IPS-20b (cell line): ENCODE data around the gene SLC26A11.

Source experiments
- H3K27ac ChIP-seq: one replicate; pipeline ENCODE4 v1.5.1; 2013; ENCODE audit warnings: low read length
- H3K27me3 ChIP-seq: 2 replicates; pipeline ENCODE4 v1.6.1; 2013; ENCODE audit warnings: mild to moderate bottlenecking, low read length, inconsistent platforms; ENCODE audit not compliant: insufficient read depth
- H3K36me3 ChIP-seq: 2 replicates; pipeline ENCODE4 v1.6.1; 2013; ENCODE audit warnings: low read depth, mild to moderate bottlenecking, inconsistent platforms, low read length, moderate library complexity; ENCODE audit not compliant: insufficient read depth
- H3K4me1 ChIP-seq: 2 replicates; pipeline ENCODE4 v1.6.1; 2013; ENCODE audit warnings: mild to moderate bottlenecking, control low read depth, inconsistent platforms, low read length, moderate library complexity; ENCODE audit not compliant: insufficient read depth
- H3K4me3 ChIP-seq: 2 replicates; pipeline ENCODE4 v1.5.1; 2013; ENCODE audit warnings: mild to moderate bottlenecking, low read length, inconsistent platforms
- H3K9ac ChIP-seq: 2 replicates; pipeline ENCODE4 v1.6.1; 2013; ENCODE audit warnings: low read depth, mild to moderate bottlenecking, inconsistent platforms, low read length, moderate library complexity
- H3K9me3 ChIP-seq: 2 replicates; pipeline ENCODE4 v1.6.1; 2013; ENCODE audit warnings: mild to moderate bottlenecking, low read depth, low read length, inconsistent platforms; ENCODE audit not compliant: insufficient read depth

The SLC26A11 gene

DNA sequence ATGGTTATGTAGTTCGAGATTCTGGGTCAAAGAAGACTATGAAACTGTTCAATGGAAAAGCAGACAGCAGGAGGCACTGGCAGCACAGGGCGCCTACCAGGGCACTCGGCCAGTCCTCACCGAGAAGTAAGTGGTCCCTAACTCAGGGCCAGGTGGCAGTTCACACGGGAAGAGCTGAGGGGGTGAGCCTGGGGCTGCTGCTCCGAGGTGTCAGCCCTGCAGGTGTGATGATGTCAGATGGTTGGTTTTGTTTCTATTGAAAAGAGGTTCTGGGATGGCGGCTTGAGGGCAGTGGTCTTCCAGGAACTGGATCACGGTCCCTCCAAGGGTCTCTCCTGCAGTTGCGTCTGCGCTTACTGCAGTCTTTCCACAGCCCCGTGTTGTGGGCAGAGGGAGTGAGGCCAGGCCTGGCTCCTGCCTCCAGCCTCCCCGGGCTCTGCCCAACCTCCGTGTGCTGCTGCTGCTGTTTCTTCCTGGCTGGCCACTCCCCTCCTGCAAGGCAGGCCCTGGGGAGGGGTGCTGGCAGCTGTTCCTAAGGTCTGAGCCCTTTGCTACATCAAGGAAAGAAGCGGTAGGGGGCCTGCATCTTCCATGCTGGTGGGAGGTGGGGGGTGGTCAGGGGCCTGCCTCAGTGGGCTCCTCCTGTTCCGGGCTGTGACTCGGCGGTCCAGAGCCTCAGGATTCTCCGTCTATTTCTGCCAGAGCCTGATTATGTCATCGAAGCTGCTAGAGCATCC is 63.1 kb downstream of the SLC26A11 start:
- no peaks in the 10 kb centered on the region for H3K27me3 ChIP-seq
- H3K9me3 ChIP-seq = no peaks in the 10 kb centered on the region
- no peak overlapping the region for H3K27ac ChIP-seq
- no peaks in the 10 kb centered on the region; the same call in 1 of the 2 replicates for H3K36me3 ChIP-seq
- no peak overlapping the region for H3K9ac ChIP-seq
- no peak overlapping the region for H3K4me3 ChIP-seq
- H3K4me1 ChIP-seq = no peaks in the 10 kb centered on the region

DNA sequence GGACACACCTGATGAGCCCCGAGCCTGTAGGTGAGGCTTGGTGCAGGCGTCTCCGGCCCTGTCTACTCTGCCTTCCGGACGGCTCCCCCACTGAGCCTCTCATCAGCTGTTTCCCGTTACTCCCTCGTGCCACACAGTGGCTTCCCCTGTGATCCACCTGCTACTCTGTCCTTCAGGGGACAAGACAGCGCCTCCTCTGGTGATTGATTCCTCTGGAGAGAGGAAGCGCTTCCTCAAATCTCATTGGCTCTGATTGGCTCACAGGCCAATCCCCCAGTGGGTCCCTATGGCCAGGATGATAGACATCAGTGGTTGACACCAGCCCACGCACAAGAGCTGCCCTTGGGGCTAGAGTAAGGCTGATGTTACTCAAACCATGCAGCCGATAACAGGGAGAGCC is 64.4 kb downstream of the SLC26A11 start:
- Histone ChIP-seq H3K9me3 (no peaks in the 10 kb centered on the region), H3K4me3 (no peak overlapping the region), H3K27ac (no peak overlapping the region), H3K4me1 (no peaks in the 10 kb centered on the region), H3K27me3 (no peaks in the 10 kb centered on the region), H3K36me3 (no peaks in the 10 kb centered on the region; the same call in 1 of the 2 replicates), H3K9ac (no peak overlapping the region)

- Histone ChIP-seq H3K9me3 (no peaks in the 10 kb centered on the region), H3K27me3 (no peaks in the 10 kb centered on the region), H3K36me3 (peaks cover 5% of the 10 kb centered on the region), H3K4me1 (no peaks in the 10 kb centered on the region), H3K9ac (no peak overlapping the region), H3K4me3 (no peak overlapping the region), H3K27ac (no peak overlapping the region)
Observed at GRCh38 chr17:80285237-80285920, 65.2 kb downstream of the SLC26A11 start.

GRCh38 chr17:80286638-80286960 is 66.4 kb downstream of the SLC26A11 start:
- no peak overlapping the region for H3K27ac ChIP-seq
- H3K9me3 ChIP-seq = no peaks in the 10 kb centered on the region
- H3K27me3 ChIP-seq = no peaks in the 10 kb centered on the region
- peaks cover 17% of the 10 kb centered on the region for H3K36me3 ChIP-seq
- no peak overlapping the region for H3K9ac ChIP-seq
- no peaks in the 10 kb centered on the region for H3K4me1 ChIP-seq
- H3K4me3 ChIP-seq = no peak overlapping the region

GRCh38 chr17:80287038-80287437 is 66.8 kb downstream of the SLC26A11 start:
- Histone ChIP-seq H3K36me3 (peaks cover 20% of the 10 kb centered on the region), H3K9ac (no peak overlapping the region)

GRCh38 chr17:80287806-80288567 is 67.8 kb downstream of the SLC26A11 start:
- H3K27me3 ChIP-seq = no peaks in the 10 kb centered on the region

More at GRCh38 chr17:80287038-80287437, 66.8 kb downstream of the SLC26A11 start:
- no peaks in the 10 kb centered on the region for H3K27me3 ChIP-seq
- no peaks in the 10 kb centered on the region for H3K9me3 ChIP-seq
- no peak overlapping the region for H3K4me3 ChIP-seq
- H3K4me1 ChIP-seq = no peaks in the 10 kb centered on the region
- H3K27ac ChIP-seq = no peak overlapping the region

GRCh38 chr17:80289616-80290015 is 69.4 kb downstream of the SLC26A11 start:
- Histone ChIP-seq H3K27me3 (no peaks in the 10 kb centered on the region), H3K4me1 (no peaks in the 10 kb centered on the region), H3K9ac (no peak overlapping the region), H3K27ac (no peak overlapping the region), H3K36me3 (peaks cover 29% of the 10 kb centered on the region), H3K9me3 (no peaks in the 10 kb centered on the region), H3K4me3 (no peak overlapping the region)

More at GRCh38 chr17:80287806-80288567, 67.8 kb downstream of the SLC26A11 start:
- Histone ChIP-seq H3K9me3 (no peaks in the 10 kb centered on the region), H3K4me1 (no peaks in the 10 kb centered on the region), H3K27ac (no peak overlapping the region), H3K36me3 (peaks cover 20% of the 10 kb centered on the region), H3K4me3 (no peak overlapping the region), H3K9ac (no peak overlapping the region)

- Histone ChIP-seq H3K36me3 (peaks cover 34% of the 10 kb centered on the region), H3K4me1 (no peaks in the 10 kb centered on the region), H3K4me3 (no peak overlapping the region), H3K27ac (no peak overlapping the region), H3K9ac (no peak overlapping the region), H3K27me3 (no peaks in the 10 kb centered on the region), H3K9me3 (no peaks in the 10 kb centered on the region)
Observed at GRCh38 chr17:80290156-80290555, 69.9 kb downstream of the SLC26A11 start.

- no peaks in the 10 kb centered on the region for H3K27me3 ChIP-seq
Observed at GRCh38 chr17:80291260-80291659, 71.0 kb downstream of the SLC26A11 start.

GRCh38 chr17:80291691-80292487 is 71.7 kb downstream of the SLC26A11 start:
- Histone ChIP-seq H3K9ac (no peak overlapping the region), H3K9me3 (no peaks in the 10 kb centered on the region), H3K4me1 (no peaks in the 10 kb centered on the region), H3K4me3 (no peak overlapping the region), H3K27me3 (no peaks in the 10 kb centered on the region), H3K27ac (no peak overlapping the region), H3K36me3 (peaks cover 51% of the 10 kb centered on the region)

More at GRCh38 chr17:80291260-80291659, 71.0 kb downstream of the SLC26A11 start:
- no peaks in the 10 kb centered on the region for H3K9me3 ChIP-seq
- no peak overlapping the region for H3K9ac ChIP-seq
- H3K4me1 ChIP-seq = no peaks in the 10 kb centered on the region
- H3K27ac ChIP-seq = no peak overlapping the region
- no peak overlapping the region for H3K4me3 ChIP-seq
- H3K36me3 ChIP-seq = peaks cover 45% of the 10 kb centered on the region

DNA sequence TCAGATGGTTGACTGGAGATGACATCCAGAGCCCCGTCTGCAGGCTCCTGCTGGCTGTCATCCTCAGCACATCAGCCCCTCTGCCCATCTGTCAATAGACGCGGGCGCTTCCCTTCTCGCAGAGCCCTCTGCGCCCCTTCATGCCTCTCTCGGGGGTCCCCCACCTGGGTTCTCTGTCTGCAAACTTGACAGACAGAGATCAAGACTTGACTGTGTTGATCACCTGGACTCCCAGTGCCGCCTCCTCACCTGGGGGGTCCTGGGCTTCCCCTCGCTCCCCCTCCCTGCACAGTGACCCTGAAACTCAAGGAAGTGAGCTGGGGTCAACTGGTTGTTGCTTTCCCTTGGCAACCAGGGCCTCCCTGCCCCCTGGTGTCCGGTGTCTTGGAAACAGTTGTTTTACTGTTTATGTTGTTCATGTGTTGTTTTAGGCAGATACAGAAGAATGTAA is 72.3 kb downstream of the SLC26A11 start:
- Histone ChIP-seq H3K36me3 (peaks cover 51% of the 10 kb centered on the region), H3K27ac (no peak overlapping the region), H3K4me3 (no peak overlapping the region), H3K27me3 (no peaks in the 10 kb centered on the region), H3K4me1 (no peaks in the 10 kb centered on the region), H3K9me3 (no peaks in the 10 kb centered on the region), H3K9ac (no peak overlapping the region)
